HG02885 (cell line): Measurements from ENCODE around the gene SALL3.

ENCODE experiments used
- ATAC-seq: cut with Tn5 transposase; IDR thresholded peaks from one replicate; pipeline ENCODE4 v1.9.1; 2021; ENCODE audit warnings: mild to moderate bottlenecking; ENCODE audit not compliant: unreplicated experiment, poor library complexity

SALL3 gene

DNA sequence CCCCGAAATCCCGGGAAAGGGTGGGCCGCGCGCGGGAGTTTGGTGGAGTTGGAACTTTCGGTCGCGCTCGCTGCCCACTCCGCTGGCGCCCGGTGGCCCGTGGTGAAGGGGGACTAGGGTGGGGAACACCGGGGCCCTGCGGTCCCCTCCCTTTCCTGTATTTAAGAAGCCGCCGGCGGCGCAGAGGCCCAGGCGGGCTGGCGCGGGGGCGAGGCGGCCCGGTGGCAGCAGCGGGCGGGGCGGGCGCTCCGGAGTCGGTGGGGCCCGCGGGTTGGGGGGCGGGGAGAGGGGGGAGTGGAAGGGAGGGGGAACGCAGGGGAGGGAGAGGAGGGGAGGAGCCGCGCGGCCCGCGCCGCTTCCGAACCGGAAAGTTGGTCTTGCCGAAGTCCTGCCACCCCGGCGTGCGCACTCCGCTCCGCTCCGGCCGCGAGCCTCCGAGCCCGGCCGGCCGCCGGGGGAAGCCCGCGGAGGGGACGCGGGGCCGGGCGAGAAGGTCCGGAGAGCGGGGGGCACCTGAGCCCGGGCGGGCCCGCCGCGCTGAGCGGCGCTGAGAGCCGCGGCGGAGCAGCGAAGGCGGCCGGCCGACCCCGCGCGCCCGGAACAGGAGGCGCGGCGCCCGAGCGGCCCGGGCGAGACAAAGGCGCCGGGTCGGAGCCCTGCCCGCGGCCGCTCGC, 425 bp upstream of the SALL3 start:
- ATAC-seq, result no peak

GRCh38 chr18:78980279-78980771, 707 bp downstream of the SALL3 start:
- ATAC-seq, result no peak

- ATAC-seq, result no peak
Observed at GRCh38 chr18:78980777-78981380, 1.3 kb downstream of the SALL3 start.

DNA sequence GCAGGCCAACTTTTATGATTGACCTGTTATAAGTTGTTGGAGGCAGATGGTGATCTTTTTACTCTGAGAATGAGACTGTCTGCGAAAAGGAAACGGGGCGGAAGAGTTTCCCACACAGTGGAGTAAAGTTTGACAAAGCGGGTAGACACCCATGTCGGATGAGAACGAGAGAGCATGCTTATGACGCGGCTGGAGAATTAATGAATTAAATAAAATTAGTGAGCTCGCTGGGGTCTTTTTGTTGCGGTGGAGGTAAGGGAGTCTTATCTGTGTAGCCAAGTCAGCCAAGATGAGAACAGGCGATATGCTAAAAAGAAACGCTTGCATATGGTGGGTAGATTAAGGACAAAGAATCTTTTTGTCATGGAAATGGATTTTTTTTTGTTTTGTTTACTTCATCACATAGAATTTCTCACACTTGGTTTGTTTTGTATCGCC, 1.8 kb downstream of the SALL3 start:
- ATAC-seq, result no peak

GRCh38 chr18:78981989-78982620, 2.5 kb downstream of the SALL3 start:
- ATAC-seq, result no peak

DNA sequence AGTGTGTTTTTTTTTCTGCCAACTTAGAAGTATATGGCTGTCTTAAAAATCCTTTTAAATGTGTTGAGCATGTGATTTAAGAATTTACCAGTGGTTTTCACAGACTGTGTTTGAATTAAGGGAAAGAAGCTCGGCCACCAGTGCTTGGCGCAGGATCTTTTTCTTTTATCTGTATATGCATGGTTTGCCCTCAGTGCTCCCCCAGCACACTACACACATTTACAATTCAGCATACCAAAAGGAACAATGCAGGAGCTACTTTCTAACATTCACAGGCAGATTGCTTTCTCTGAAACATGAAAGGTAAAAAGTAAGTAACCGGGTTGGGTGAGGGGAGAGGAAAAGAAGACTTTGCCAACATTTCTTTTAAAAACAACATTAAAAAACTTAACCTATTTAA, 3.9 kb downstream of the SALL3 start:
- no peak for ATAC-seq

DNA sequence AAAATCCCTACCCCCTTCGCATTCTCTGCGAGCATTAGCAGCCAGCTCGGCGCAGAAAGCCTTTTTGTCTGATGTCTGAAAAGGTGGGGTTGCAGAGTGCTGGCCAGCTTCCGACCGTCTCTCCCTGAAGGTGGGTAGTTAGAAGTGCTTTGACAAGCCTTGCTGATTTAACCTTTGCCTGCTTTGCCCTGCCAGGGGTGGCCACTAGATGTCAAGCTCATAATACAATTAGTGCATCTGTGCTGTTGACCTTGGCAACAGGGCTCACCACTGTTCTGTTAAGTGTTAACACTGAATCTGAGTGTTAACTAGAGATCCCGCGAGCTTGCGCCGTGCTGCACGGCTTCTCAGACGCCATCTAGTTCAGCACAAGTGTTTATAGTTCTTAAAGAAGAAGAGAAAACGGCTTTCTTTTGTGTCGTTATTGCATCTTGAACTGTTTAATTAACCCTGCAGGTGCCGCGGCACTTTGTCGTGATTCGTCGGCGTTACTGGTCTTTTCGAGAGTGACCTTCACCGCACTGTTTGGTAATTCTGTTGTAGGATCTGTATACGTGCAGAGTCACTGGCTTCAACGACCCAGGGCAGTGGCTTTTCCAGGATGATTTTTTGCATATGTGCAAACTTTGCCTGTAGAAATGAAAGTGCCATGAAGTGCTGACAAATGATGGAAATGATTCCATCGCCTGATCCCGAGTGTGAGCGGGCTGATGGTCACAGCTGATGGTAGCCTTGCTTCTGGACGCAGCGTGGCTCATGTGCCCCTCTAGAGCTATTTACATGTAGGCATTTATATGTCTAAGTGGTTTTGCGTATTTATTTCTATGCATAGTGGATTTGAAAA, 5.5 kb downstream of the SALL3 start:
- peak; percentile 90 for ATAC-seq

DNA sequence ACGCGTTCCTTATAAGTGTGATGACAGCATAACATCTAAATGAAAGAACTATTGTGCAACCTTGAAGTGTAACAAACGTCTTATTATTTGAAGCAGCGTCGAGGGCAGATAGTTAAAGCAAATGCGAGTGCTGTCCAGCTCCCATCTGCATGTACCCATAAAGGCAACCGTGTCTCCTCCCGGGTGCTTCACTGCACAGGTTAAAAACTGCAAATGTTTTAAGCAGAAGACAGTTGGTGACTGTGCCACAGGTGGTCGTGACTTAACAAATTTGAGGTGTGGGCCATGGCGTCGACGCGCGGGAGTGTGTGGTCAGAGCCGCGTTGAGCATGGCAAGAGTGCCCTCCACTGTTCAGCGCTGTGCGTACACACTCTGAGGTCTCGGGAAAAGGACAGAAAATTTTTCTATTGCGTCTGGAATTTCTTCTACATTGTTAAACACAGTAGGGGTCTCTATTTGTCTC, 6.4 kb downstream of the SALL3 start:
- ATAC-seq, result no peak

DNA sequence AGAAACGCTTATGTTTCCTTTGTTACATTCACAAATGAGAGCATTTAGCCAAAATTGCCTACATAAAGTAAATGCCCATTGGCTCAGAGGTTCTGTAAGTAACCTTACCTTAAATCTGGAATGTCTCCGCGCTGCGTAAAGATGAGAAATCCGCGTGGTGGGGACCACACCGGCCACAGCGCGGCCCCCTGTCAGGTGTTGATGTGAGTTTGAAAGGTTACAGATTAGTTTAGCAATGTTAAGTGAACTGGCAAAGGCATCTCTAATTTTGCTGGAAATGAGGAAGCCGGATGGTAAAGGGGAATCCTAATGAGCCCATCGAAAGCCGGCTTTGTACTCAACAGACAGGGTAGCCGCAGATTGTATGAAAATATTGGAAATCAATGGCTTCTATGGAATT, 11.8 kb downstream of the SALL3 start:
- no peak for ATAC-seq

DNA sequence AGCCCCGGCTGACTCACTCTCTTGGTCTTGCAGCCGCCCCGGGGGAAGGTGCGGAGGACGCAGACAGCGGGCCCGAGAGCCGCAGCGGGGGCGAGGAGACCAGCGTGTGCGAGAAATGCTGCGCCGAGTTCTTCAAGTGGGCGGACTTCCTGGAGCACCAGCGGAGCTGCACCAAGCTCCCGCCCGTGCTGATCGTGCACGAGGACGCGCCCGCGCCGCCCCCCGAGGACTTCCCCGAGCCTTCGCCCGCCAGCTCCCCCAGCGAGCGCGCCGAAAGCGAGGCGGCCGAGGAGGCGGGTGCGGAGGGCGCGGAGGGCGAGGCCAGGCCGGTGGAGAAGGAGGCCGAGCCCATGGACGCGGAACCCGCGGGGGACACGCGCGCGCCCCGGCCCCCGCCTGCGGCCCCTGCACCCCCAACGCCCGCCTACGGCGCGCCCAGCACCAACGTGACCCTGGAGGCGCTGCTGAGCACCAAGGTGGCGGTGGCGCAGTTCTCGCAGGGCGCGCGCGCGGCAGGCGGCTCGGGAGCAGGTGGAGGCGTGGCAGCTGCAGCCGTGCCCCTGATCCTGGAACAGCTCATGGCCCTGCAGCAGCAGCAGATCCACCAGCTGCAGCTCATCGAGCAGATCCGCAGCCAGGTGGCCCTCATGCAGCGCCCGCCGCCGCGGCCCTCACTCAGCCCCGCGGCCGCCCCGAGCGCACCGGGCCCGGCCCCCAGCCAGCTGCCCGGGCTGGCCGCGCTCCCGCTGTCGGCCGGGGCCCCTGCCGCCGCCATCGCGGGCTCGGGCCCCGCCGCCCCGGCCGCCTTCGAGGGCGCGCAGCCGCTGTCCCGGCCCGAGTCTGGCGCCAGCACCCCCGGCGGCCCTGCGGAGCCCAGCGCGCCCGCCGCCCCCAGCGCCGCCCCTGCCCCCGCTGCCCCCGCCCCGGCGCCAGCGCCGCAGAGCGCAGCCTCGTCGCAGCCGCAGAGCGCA, 12.7 kb downstream of the SALL3 start:
- no peak for ATAC-seq

DNA sequence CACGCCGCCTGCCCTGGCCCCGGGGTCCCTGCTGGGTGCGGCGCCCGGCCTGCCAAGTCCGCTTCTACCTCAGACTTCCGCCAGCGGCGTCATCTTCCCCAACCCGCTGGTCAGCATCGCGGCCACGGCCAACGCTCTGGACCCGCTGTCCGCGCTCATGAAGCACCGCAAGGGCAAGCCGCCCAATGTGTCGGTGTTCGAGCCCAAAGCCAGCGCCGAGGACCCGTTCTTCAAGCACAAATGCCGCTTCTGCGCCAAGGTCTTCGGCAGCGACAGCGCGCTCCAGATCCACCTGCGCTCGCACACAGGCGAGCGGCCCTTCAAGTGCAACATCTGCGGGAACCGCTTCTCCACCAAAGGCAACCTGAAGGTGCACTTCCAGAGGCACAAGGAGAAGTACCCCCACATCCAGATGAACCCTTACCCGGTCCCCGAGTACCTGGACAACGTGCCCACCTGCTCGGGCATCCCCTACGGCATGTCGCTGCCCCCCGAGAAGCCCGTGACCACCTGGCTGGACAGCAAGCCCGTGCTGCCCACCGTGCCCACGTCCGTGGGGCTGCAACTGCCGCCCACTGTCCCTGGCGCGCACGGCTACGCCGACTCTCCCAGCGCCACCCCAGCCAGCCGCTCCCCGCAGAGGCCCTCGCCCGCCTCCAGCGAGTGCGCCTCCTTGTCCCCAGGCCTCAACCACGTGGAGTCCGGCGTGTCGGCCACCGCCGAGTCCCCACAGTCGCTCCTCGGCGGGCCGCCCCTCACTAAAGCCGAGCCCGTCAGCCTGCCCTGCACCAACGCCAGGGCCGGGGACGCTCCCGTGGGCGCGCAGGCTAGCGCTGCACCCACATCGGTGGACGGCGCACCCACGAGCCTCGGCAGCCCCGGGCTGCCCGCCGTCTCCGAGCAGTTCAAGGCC, 13.7 kb downstream of the SALL3 start:
- no peak for ATAC-seq

GRCh38 chr18:78994000-78994399, 14.4 kb downstream of the SALL3 start:
- no peak for ATAC-seq

DNA sequence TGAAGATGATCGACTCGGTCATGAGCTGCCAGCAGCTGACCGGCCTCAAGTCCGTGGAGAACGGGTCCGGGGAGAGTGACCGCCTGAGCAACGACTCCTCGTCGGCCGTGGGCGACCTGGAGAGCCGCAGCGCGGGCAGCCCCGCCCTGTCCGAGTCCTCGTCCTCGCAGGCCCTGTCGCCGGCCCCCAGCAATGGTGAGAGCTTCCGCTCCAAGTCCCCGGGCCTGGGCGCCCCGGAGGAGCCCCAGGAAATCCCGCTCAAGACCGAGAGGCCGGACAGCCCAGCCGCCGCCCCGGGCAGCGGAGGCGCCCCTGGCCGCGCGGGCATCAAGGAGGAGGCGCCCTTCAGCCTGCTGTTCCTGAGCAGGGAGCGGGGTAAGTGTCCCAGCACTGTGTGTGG, 14.9 kb downstream of the SALL3 start:
- no peak for ATAC-seq

- ATAC-seq, result no peak
Observed at GRCh38 chr18:78994977-78995582, 15.5 kb downstream of the SALL3 start.

GRCh38 chr18:78995740-78996395, 16.2 kb downstream of the SALL3 start:
- ATAC-seq, result no peak

- ATAC-seq, result no peak
Observed at GRCh38 chr18:78996741-78997490, 17.3 kb downstream of the SALL3 start.
